ENCODE data around the gene LRTM1.

Gene LRTM1

DNA sequence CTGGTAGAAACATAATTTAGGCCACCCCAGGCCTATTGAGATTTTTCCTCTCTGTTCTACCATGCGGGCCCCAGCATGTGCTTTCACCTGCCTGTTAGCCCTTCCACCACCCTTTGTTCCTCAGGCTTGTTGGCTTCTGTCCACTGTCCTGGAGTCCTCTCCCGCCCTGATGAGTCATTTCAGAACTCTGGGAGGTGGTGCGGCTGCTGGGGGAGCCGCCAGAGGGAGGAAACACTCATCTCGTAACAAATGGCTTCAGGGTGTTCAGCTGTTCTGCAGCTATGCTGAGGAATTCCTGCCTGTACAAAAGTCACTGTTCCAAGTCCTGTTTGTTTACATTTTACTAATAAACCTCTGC lies 36.3 kb downstream of the LRTM1 start:
- DNase-seq (ENCODE audit: low read depth), result no peak

DNA sequence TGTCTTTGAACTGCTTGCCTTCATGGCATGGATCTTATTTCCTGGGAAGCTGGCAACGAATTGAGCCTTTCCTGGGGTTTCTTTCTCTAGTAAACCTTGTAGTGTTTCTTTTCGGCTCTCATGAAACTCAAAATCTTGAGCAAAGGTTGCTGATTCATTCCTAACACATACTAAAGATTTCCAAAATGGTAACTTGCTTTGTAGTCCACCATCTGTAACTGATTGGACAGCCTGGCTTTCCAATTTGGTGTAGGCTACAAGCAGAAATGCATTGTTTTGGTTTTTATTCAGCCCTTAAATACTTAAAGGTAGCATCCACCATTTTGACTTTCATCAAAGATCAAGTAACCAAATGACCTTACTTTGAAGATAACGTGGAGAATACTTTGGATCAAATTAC lies 38.1 kb downstream of the LRTM1 start:
- DNase-seq (ENCODE audit: low read depth), result no peak

DNA sequence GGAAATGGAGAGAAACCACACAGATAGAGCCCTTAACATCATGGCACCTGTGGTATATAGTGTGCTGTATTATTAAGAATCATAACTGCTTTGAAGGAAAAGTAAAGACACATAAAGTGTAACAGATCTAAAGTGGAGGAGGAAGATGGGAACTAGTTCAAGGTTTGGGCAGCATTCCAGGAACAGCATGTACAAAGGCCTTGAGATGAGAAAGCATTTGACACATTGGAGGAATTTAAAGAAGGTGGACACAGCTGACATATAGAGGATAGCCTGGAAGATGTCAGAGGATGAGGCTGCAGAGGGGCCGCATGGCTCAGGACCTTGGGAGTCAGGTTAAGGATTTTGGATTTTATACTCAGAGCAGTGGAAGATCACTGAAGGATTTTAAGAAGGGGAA lies 39.0 kb downstream of the LRTM1 start:
- no peak for DNase-seq (ENCODE audit: low read depth)

DNA sequence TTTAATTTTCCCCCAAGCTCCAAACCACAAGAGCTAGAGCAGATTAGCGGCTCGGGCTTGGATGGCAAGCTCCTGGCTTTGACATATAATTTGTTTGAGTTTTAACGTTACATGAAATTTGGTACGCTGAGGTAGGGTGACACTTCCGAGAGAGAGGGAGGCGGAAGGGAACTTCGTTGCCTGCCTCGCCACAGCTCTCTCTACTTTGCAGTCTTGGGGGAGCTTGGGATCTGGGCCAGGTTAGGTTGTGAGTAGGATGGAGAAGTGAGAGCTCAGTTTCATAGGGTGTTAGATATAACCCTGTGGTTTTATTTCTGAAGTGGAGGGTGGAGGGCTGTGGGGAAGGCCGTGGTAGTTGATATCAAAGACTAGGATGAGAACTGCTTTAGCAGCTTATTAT lies 39.7 kb downstream of the LRTM1 start:
- DNase-seq (ENCODE audit: low read depth), result no peak

DNA sequence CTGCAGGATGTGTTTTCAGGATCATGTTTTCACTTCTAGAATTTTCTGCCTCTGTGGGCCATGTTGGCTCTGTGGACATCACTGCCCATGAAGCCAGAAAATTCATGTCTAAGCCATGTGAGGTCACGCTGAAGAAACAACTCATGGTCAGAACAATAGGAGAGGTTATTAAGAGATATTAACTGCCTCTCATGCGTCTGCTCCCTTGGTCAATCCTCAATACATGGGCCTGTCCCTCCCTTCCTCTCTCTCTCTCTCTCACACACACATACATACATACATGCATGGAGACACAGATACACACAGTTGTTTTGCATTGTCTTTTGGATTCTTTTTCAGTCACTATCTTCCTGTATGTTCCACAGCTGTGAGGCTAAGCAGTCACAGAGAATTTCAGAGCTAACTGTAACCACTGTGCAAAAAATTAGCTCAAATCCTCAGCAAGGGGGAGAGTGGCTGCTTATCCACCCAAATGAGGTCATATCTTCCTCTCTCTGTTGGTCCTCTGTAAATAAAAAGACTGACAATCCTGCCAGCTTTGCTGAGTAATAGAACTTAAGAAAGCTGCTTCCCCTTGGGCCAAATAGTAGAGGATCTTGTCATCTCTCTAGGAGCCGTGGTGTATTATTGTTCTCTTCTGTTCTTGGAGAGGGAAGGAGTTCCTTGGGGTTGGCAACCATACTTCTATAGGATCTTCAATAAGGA lies 45.6 kb downstream of the LRTM1 start:
- no peak for DNase-seq (ENCODE audit: low read depth)

DNA sequence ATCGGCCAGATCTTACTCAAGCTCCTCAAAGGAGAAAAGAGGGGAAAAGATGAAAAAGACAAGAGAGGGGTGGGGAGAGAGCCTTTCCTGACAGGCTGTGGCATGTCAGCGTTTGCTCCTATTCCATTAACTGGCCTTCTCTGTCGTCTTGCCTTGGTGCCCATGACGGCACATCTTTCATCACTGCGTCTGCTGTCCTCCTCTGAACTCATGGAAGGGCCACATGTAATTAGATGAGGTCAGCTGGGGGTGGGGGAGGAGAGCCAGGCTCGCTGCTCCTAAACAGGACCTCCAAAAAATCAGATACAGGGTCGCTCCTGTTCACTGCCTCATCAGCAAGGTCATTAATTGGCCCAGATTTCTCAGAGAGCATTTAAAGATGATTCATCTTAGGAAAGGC lies 49.7 kb downstream of the LRTM1 start:
- no peak for DNase-seq (ENCODE audit: low read depth)

DNA sequence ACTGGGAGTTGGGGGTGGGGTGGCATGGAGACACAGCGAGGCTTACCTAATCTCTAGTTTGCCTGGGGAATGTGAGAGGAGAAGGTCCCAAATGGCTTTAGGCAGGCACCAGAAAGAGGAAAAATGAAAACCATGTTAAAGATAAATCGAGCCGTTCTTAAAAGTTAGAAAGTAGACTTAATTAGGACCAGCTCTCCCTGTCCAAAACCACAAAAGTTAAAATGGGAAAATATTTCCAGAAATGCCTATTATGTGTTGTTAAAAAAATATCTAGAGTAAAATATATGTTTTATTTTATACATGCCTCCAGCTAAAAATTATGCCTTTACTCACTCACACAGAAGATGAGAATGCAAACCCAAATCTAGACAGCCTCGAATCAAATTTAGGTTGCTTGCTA lies 50.1 kb downstream of the LRTM1 start:
- no peak for DNase-seq (ENCODE audit: low read depth)

DNA sequence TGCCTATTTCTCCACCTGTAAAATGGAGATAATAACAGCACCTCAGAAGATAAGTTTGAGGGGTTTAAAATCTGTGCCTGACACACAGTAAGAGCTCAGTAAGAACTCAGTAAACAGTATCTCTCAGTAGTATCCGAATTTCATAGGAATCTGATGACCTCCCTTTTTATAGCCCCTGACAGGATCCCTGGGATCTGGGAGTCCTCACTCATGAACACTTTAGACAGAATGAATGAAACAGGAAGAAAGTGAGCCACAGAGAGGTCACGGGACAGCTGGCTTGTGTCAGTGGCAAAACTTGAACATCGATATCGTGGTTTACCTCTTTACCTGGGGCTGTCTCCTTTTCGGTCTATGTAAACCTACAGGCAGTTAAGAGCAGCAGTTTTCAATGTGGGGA lies 51.2 kb downstream of the LRTM1 start:
- no peak for DNase-seq (ENCODE audit: low read depth)

DNA sequence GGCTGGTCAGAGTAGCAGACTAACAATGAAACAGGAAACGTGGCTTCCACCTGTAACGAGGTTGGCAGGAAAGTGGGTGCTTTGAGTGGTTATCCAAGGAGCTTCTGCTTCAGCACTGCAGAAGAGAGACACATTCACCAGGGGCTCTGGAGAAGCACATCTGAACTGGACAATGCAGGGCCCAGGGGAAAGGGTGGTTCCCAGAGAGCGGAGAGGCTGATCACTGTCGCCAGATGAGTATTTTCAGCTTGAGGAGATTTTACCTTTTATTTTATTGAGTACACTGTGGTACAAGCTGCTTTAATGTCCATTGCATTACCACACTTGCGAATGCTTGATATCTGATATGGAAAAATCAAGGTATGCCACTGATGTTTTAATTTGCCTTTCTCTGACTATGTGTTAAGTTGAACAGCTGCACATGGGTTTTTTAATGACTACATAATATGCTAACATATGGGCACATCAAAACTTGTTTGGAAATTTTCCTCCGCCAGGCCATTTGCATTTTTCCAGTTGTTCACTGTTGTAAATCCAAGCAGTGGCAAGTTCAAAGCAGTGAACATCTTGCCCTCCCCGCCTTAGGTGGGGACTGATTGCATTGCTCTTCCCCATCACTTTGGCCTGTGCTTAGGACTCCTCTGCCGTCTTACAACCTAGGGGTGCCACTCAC lies 52.1 kb downstream of the LRTM1 start:
- no peak for DNase-seq (ENCODE audit: low read depth)

DNA sequence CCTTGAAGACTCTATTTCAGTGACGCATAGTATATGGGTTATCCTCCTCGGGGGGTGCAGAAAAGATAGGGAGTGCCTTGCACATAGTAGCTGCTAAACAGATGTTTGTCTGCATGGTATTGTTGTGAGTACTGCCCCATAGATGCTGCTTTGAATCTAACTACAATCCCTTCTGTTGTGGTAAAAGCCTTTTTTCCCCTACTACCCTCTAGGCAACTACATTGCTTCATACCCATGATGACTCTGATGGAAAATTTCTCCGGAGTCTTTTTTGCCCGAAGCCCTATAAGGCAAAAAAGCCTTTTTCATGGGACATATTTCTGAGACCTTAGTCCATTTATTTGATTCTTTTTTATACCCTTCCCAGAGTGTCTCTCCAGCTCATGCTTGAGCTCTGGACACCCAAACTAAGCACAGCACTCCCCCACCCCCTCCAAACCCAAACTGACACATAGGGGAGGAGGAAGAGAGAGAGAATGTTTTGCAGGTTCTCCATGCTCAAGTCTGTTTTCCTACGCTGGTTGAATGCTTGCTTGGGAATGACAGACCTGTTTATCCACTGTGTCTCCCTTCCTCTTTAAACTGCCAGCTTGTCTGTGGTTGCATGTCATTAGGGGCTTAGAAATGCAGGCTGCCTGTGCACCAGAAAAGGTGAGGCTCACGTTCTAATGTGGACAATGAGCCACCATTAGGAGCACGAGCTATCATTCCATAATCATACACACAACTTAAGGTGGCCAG lies 52.9 kb downstream of the LRTM1 start:
- no peak for DNase-seq (ENCODE audit: low read depth)

DNA sequence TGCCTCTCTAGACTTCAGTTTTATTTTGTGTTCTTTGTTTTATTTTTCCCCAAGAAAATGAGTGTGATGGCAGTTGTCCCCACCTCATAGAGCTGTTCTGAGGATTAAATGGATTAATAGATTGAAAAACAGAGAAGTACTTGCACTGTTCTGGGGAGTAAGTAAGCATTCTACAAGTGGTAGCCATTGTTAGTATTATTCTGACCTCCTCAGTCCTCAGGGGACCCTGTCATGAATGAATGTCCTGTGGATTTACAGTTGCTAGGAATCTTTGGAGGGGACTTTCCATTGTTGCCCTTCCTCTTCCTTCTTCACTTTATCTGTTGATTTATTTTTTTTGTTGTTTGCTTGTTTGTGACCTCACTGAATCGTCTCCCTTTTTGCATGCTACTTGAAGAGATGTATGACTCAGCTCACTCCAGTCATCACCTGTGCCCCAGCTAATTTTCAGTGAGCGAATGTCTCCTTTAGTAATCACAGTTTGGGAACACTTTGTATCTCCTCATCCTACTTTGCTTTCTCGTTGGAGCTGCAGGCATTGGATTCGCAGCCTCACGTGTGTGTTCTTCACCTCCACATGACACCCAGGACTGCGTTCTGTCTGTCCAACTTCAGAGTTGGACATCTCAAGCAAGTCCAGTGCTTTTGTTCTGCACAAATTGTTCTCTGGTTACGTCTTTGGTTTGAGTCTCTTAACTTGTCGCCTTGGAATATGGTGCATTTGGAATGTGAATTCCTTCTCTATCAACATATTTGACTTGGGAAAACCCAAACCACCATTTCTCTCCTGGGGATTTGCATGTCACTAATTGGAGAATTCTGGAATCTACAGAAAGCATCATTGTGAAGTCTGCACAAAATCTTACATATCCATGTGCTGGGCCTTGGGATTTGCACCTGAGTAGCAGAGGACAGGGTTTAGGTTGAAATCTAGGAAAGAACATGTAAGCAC lies 54.5 kb downstream of the LRTM1 start:
- no peak for DNase-seq (ENCODE audit: low read depth)

DNA sequence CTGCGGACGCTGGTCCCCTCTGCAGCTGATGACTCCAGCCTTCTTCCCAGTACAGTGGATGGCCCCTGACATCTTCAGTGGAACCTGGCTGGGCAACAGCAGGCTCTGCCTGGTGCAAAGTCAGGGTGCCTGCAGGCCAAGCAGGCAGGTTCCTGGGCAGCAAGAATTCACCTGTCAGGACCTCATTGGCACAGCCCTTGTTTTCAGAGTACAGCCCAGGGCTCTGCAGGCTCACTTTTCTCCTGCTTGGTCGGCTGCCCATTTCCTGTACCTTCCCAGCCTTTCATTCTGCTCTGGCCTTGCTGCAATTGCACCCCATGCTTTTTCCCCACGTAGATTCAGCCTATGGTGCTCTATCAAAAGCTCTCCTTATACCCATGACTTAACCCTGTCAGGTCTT lies 56.0 kb downstream of the LRTM1 start:
- no peak for DNase-seq (ENCODE audit: low read depth)

DNA sequence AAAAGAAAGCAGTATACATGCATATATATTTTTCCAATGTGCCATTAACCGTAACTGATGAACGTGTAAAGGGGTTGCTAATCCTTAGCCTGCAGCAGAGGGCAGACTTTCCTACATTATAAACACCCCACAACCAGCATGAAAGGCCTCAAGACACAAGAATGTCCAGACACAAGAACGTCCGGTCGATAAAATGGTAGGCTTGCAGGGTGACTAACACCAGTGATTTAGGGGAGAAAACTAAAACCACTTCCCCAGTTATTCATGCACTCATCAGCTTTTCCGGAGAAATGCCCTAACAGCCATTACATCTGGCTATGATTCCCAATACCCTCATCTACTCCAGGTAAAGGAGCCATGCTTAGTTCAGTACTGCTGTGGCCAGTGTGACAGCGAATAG lies 57.4 kb downstream of the LRTM1 start:
- no peak for DNase-seq (ENCODE audit: low read depth)

Data from T-helper 22 cell (primary cell).